Measurements from ENCODE around the gene CYSTM1. TPM values are rescaled to one million over a fixed set of nuclear protein-coding genes. Genes with fewer than 3 reads are reported as not detected.

The CYSTM1 gene
- total and polyA plus RNA-seq, 2 of the 8 experiments (the other 6 are each of a cell fraction or from before 2014, with no cell fraction given) = 25.0 to 47.8 TPM

- Histone ChIP-seq H3K23me2 (ENCODE audit: low read depth, low read length) (no peaks in the 10 kb centered on the region), H2BK12ac (ENCODE audit: low read depth, low read length) (no peak overlapping the region), H2BK120ac (replicated peaks; ENCODE audit: low read depth, low read length) (no peak overlapping the region), H4K5ac (ENCODE audit: insufficient read length, low read depth, low read length) (no peak overlapping the region), H3K27me3 (replicated peaks in 1 of 4; ENCODE audit: control insufficient read depth in 3 of 4, extremely low read depth in 1 of 4, insufficient read depth in 3 of 4, low read length in 3 of 4) (no peaks in the 10 kb centered on the region), H2BK15ac (ENCODE audit: low read length) (no peak overlapping the region), H2AK5ac (ENCODE audit: low read depth, low read length) (no peak overlapping the region), H3K4me3 (ENCODE audit: extremely low read depth in 1 of 4, insufficient read depth in 2 of 4, low read depth in 3 of 4, low read length in 4 of 4) (no peak overlapping the region), H3K4ac (replicated peaks; ENCODE audit: insufficient read length, low read depth, low read length) (no peak overlapping the region), H2BK20ac (ENCODE audit: low read length) (no peak overlapping the region), H3K14ac (ENCODE audit: insufficient read length) (no peak overlapping the region), H4K91ac (replicated peaks; ENCODE audit: insufficient read length, low read length) (no peak overlapping the region), H3K36me3 (ENCODE audit: control insufficient read depth in 2 of 4, insufficient read depth in 4 of 4, low read length in 3 of 4) (no peaks in the 10 kb centered on the region), H4K8ac (ENCODE audit: extremely low read depth, insufficient read depth, low read length) (no peak overlapping the region), H4K20me1 (replicated peaks in 1 of 2; ENCODE audit: control insufficient read depth in 1 of 2, insufficient read depth in 2 of 2, low read length in 2 of 2) (peaks cover 0 to 4% of the 10 kb centered on the region in 2 experiments), H3K9ac (replicated peaks in 1 of 4; ENCODE audit: extremely low read depth in 1 of 4, low read depth in 3 of 4, low read length in 3 of 4) (no peak overlapping the region), H2BK5ac (ENCODE audit: low read depth, low read length) (no peak overlapping the region), H2AFZ (ENCODE audit: low read length) (no peak overlapping the region), H3K4me2 (ENCODE audit: insufficient read depth in 1 of 2, low read depth in 2 of 2, low read length in 2 of 2) (no peak overlapping the region), H3K18ac (ENCODE audit: extremely low read depth, low read length) (no peak overlapping the region), H3K9me3 (ENCODE audit: insufficient read depth in 2 of 2, low read depth in 1 of 2, low read length in 1 of 2) (no peaks in the 10 kb centered on the region), H3K79me2 (ENCODE audit: control insufficient read depth in 1 of 2, insufficient read depth in 2 of 2, low read length in 2 of 2) (no peaks in the 10 kb centered on the region), H3K4me1 (replicated peaks in 1 of 4; ENCODE audit: control insufficient read depth in 3 of 4, insufficient read depth in 4 of 4, low read length in 3 of 4) (peaks cover 3 to 13% (median 9%) of the 10 kb centered on the region in 4 experiments; a peak in 6 of 7 replicates), H3K23ac (ENCODE audit: insufficient read length) (no peak overlapping the region), H3K56ac (replicated peaks; ENCODE audit: insufficient read length, low read depth, low read length) (no peak overlapping the region), H3K79me1 (ENCODE audit: low read depth, low read length) (no peaks in the 10 kb centered on the region; the same call in 1 of the 2 replicates), H3K27ac (ENCODE audit: low read depth, low read length) (no peak overlapping the region)
- WGBS, 2 experiments (ENCODE audit: extremely low coverage in 1 of 2, insufficient coverage in 1 of 2, insufficient read length in 1 of 2, insufficient replicate concordance in 2 of 2, low coverage in 1 of 2, low lambda C conversion rate in 2 of 2, missing lambda C conversion rate in 1 of 2) = 49% methylated on average over 11 of the region's 11 CpGs; no CpG with 5 or more reads in 1 of the 2 experiments
- FAIRE-seq (peak; percentile 82), DNase-seq (ENCODE audit: low read depth in 1 of 2, low spot score in 2 of 2) (peak; percentile 67 to 86)
- ChIA-PET POLR2A (ENCODE audit: partially characterized antibody) (interaction anchor here (0.6 to 8.0 kb wide), 4 partner anchors 11 to 120 kb away, joined by 3 to 64 read pairs (median 6); partner anchors contain the start of gene HBEGF), CTCF (ENCODE audit: partially characterized antibody) (interaction anchor here (0.7 to 25.9 kb wide), 31 partner anchors 11 to 272 kb away, joined by 3 to 676 read pairs (median 5); partner anchors contain the start of genes HBEGF, PFDN1 and SLC4A9)
- TF ChIP-seq HDAC2 (IDR thresholded peaks at IDR 0.05; ENCODE audit: borderline replicate concordance in 1 of 2, low read depth in 2 of 2, low read length in 2 of 2) (no peak), RBBP5 (IDR thresholded peaks at IDR 0.05; ENCODE audit: borderline replicate concordance, low read depth, low read length) (no peak), CTCF (IDR thresholded peaks at IDR 0.05; ENCODE audit: control extremely low read depth in 1 of 3, insufficient read depth in 1 of 3, low read depth in 1 of 3, low read length in 3 of 3) (peak in 2 of 3 experiments; percentile 81 to 82; a peak in 3 of 4 replicates), CREB1 (IDR thresholded peaks at IDR 0.05) (0 out of 2 replicates have a peak, but pooled peaks have one; percentile 21), POLR2AphosphoS5 (IDR thresholded peaks at IDR 0.05; ENCODE audit: low read depth, low read length) (no peak), RAD21 (IDR thresholded peaks at IDR 0.05 in 1 of 2, conservative IDR thresholded peaks at IDR 0.05 in 1 of 2; ENCODE audit: low read depth in 2 of 2, low read length in 2 of 2) (peak; percentile 72 to 78), CBX8 (IDR thresholded peaks at IDR 0.05; ENCODE audit: borderline replicate concordance, low read depth, low read length) (no peak)
Measured at GRCh38 chr5:140239939-140240700, 65.1 kb downstream of the CYSTM1 start.

Data from H1 (cell line).